Upper lobe of right lung (tissue), 1 donor: Measurements from ENCODE around the gene KRT75. TPM values are rescaled to one million over a fixed set of nuclear protein-coding genes. Genes with fewer than 3 reads are reported as not detected.

Experiments used
- ATAC-seq: fragments of 200-7000 bp; cut with Tn5 transposase; one replicate; pipeline ENCODE4 v1.9.1; 2020; ENCODE audit warnings: mild to moderate bottlenecking, moderate library complexity
- DNase-seq: peaks from one replicate; pipeline ENCODE4 v3.0.0-alpha.2; 2020
- H3K27ac ChIP-seq: fragments of 200-600 bp; one replicate; pipeline ENCODE4 v1.8.0; 2022
- H3K27me3 ChIP-seq: fragments of 200-600 bp; one replicate; pipeline ENCODE4 v1.8.0; 2022; ENCODE audit warnings: mild to moderate bottlenecking
- H3K36me3 ChIP-seq: fragments of 200-600 bp; one replicate; pipeline ENCODE4 v1.8.0; 2022
- H3K4me1 ChIP-seq: fragments of 200-600 bp; one replicate; pipeline ENCODE4 v1.8.0; 2022
- H3K4me3 ChIP-seq: fragments of 200-600 bp; one replicate; pipeline ENCODE4 v1.8.0; 2022; ENCODE audit warnings: mild to moderate bottlenecking
- H3K9me3 ChIP-seq: fragments of 200-600 bp; one replicate; pipeline ENCODE4 v1.8.0; 2022
- CTCF ChIP-seq: fragments of 200-600 bp; IDR thresholded peaks from one replicate; pipeline ENCODE4 v1.8.0; 2022; ENCODE audit warnings: antibody characterized with exemption
- intact Hi-C: fragments of 100-400 bp; cut with DNase I; formaldehyde crosslinking; loops from one replicate; pipeline ENCODE4 v1.11.0; 2022
- total RNA-seq: library from RNA; stranded (reverse); fragmentation: NEBNext Ultra II Directional; extraction: Animal tissue kit (Norgen Biotek cat#: 25700); gene quantifications from one replicate; pipeline ENCODE4 v1.2.1, GENCODE V29; 2021
- donor health status: DM: no; HTN: yes; CAD: no; lungs with severe emphysema.

Gene KRT75
- total RNA-seq, 1 donor from 2014 or later = not detected

- Histone ChIP-seq H3K27ac (no peak overlapping the region), H3K9me3 (no peaks in the 10 kb centered on the region), H3K4me1 (no peaks in the 10 kb centered on the region), H3K27me3 (no peaks in the 10 kb centered on the region), H3K36me3 (no peaks in the 10 kb centered on the region), H3K4me3 (no peak overlapping the region)
- DNase-seq = no peak
- TF ChIP-seq CTCF = no peak
- no peak for ATAC-seq
- intact Hi-C loops = no loop called here
Measured at GRCh38 chr12:52379536-52379935, 54.6 kb downstream of the KRT75 start.

GRCh38 chr12:52378091-52378490 is 56.1 kb downstream of the KRT75 start:
- TF ChIP-seq CTCF = no peak
- H3K4me3 ChIP-seq = no peak overlapping the region
- no peak overlapping the region for H3K27ac ChIP-seq
- H3K27me3 ChIP-seq = no peaks in the 10 kb centered on the region
- no peaks in the 10 kb centered on the region for H3K4me1 ChIP-seq
- ATAC-seq (peak; percentile 12), DNase-seq (no peak)
- no peaks in the 10 kb centered on the region for H3K36me3 ChIP-seq
- intact Hi-C loops = no loop called here
- no peaks in the 10 kb centered on the region for H3K9me3 ChIP-seq

GRCh38 chr12:52377266-52377665 is 56.9 kb downstream of the KRT75 start:
- DNase-seq (no peak), ATAC-seq (no peak)
- Histone ChIP-seq H3K4me3 (no peak overlapping the region), H3K36me3 (no peaks in the 10 kb centered on the region), H3K4me1 (no peaks in the 10 kb centered on the region), H3K9me3 (no peaks in the 10 kb centered on the region), H3K27ac (no peak overlapping the region), H3K27me3 (no peaks in the 10 kb centered on the region)
- TF ChIP-seq CTCF = no peak
- intact Hi-C loops = no loop called here

Other genes starting within 250 kb of the KRT75 start
- gene KRT80, start 242.4 kb downstream of the KRT75 start, total RNA-seq = 8.6 TPM
- gene KRT7, start 201.1 kb downstream of the KRT75 start, total RNA-seq = 664 TPM
- 1.1 TPM for gene KRT86, start 159.7 kb downstream of the KRT75 start, total RNA-seq
- not detected for gene KRT81, start 142.8 kb downstream of the KRT75 start, total RNA-seq
- gene KRT83, start 113.0 kb downstream of the KRT75 start, total RNA-seq = not detected
- gene KRT85, start 66.9 kb downstream of the KRT75 start, total RNA-seq = not detected
- not detected for gene KRT84, start 48.7 kb downstream of the KRT75 start, total RNA-seq
- not detected for gene KRT82, start 28.0 kb downstream of the KRT75 start, total RNA-seq
- not detected for gene KRT6B, start 17.8 kb upstream of the KRT75 start, total RNA-seq
- not detected for gene KRT6C, start 39.4 kb upstream of the KRT75 start, total RNA-seq
- gene KRT6A, start 58.9 kb upstream of the KRT75 start, total RNA-seq = 3.0 TPM
- 8.8 TPM for gene KRT5, start 86.0 kb upstream of the KRT75 start, total RNA-seq
- not detected for gene KRT71, start 118.8 kb upstream of the KRT75 start, total RNA-seq
- not detected for gene KRT74, start 139.5 kb upstream of the KRT75 start, total RNA-seq
- gene KRT72, start 167.1 kb upstream of the KRT75 start, total RNA-seq = not detected
- 0.52 TPM for gene KRT73, start 184.2 kb upstream of the KRT75 start, total RNA-seq
- not detected for gene KRT2, start 217.8 kb upstream of the KRT75 start, total RNA-seq
- gene KRT1, start 246.0 kb upstream of the KRT75 start, total RNA-seq = 3.5 TPM